HG02981 (cell line): ENCODE data around the gene DDX54.
A peak's percentile ranks its signal among the peaks of the same experiment; 100 is the strongest.

ENCODE experiments used
- ATAC-seq: cut with Tn5 transposase; IDR thresholded peaks from one replicate; pipeline ENCODE4 v1.9.1; 2021; ENCODE audit warnings: mild to moderate bottlenecking, moderate library complexity; ENCODE audit not compliant: unreplicated experiment

DDX54 gene

DNA sequence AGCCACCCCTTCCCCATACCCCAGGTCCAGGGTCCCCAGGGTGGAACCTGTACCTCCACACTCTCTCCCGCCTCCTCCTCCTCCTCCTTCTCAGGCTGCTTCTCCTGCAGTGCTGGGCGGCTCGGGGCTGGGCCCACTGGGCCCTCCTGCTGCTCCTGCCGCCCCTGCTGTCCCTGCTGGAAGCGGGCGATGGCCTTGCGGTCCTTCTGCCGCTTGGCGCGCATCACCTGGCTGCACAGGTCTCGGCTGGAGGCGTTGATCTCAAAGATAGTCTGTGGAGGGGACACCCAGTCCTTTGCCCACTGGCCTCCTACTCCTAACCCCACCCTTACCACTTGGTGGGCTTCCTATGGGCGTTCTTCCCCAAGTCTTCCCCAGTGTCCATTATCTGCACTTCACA lies 21.3 kb downstream of the DDX54 start:
- ATAC-seq, result no peak

- no peak for ATAC-seq
Measured at GRCh38 chr12:113163030-113163360, 22.3 kb downstream of the DDX54 start.

DNA sequence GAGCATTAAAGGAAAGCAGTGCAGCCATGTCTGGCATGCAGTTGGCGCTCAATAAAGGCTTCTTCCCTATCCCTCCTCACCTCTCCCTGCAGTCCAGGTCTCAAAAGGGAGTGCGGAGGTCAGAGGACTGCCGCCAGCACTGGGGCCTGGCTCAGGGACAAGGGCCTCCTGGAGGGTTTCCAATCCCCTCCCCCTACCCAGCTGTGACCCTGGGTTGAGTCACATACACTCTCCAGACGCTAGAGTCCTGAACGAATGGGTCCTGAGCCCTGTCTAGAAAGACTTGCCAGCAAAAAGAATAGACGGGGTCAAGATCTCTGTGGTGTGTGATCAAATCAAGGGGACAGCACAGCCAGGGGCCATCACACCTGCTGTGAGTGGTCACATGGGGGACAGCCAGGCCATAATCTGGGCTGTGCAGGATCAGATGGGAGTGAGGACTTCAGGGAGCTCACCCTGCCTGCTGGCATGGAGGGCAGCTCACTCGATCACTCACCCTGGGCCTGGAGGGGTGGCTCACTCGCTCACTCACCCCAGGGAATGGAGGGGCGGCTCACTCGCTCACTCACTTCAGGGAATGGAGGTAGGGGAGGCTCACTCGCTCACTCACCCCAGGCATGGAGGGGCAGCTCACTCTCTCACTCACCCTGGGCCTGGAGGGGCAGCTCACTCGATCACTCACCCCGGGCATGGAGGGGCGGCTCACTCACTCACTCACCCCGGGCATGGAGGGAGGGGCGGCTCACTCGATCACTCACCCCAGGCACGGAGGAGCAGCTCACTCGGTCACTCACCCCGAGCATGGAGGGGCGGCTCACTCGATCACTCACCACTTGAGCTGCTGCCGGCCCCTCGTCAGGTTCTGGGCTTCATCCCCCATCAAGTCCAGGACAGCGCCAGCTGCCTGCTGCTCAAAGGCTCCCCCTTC lies 22.9 kb downstream of the DDX54 start:
- no peak for ATAC-seq

- ATAC-seq, result no peak
Measured at GRCh38 chr12:113161415-113162016, 23.8 kb downstream of the DDX54 start.

- no peak for ATAC-seq
Measured at GRCh38 chr12:113159937-113160336, 25.3 kb downstream of the DDX54 start.

DNA sequence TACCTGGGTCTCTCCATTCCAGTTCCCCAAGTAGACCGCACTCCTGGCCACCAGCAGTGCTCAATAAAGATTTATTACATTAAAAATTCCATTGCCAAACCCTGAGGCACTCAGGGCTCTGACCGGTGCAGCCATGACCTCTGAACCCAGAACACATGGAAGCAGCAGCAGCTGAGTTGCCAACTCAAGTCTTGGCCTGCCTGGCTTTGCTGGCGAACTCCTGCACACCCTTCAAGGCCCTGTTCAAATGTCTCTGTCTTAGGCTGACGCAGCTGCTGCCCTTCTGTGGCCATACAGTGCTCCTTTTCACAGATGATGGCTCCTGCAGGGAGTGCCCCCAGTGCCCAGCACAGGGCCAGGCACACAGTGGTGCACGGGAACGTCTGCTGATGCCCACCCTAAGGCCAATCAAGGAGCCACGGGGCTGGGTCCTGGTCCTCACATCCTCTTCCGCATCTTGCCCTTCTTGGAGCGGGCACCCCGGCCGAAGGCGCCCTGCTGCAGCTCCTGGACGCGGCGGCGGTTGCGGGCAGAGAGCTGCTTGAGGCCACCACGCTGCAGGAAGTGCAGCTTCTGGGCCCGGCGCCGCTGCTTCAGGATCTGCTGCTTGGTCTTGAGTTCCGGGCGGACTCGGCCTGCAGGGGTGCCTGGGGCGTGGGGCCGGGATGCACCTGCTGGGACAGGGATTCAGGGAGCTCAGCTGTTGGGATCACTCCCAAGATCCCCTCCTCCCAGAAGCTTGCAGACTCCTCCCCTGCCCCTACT lies 26.7 kb downstream of the DDX54 start:
- no peak for ATAC-seq

GRCh38 chr12:113157218-113157859 lies 27.9 kb downstream of the DDX54 start:
- ATAC-seq, result no peak

DNA sequence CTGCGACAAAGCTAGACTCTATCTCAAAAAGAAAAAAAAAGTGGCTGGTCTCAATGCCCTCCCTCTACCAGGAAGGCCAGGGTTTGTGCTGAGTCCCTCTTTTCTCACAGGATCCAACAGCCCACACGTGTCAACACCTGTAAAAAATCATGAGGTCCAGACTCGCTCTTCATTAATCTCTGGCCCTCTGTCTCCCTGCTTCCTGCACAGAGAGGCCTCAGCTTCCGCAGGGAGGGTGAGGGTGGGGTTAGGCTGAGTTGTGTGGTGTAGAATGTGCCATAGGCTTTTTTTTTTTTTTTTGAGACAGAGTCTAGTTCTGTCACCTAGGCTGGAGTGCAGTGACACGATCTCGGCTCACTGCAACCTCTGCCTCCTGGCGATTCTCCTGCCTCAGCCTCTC lies 29.6 kb downstream of the DDX54 start:
- no peak for ATAC-seq

- no peak for ATAC-seq
Measured at GRCh38 chr12:113155060-113155459, 30.2 kb downstream of the DDX54 start.

DNA sequence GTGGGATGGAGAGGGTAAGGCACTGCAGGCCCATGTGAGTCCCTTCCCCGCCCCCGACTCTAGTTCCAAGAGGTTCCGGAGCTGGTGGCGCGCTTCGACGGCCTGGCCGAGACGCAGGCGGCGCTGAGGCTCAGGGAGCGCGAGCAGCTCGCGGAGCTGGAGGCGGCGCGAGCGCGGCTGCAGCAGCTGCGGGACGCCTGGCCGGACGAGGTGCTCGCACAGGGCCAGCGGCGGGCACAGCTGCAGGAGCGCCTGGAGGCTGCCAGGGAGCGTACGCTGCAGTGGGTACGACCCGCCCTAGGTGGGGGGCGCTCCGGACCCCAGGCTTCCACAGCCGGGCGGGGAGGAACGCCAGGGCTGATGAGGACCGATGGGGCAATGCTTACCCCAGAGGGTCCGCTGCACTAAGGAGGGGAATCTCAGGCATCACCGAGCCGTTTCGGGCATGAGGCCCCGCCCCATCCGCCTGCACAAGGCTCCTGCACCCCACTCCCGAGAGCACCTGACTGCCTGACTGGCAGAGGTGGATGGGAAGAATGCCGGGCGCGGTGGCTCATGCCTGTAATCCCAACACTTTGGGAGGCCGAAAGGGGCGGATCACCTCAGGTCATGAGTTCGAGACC lies 30.8 kb downstream of the DDX54 start:
- ATAC-seq, result no peak

GRCh38 chr12:113152835-113153814 lies 32.2 kb downstream of the DDX54 start:
- peak; percentile 55 for ATAC-seq

DNA sequence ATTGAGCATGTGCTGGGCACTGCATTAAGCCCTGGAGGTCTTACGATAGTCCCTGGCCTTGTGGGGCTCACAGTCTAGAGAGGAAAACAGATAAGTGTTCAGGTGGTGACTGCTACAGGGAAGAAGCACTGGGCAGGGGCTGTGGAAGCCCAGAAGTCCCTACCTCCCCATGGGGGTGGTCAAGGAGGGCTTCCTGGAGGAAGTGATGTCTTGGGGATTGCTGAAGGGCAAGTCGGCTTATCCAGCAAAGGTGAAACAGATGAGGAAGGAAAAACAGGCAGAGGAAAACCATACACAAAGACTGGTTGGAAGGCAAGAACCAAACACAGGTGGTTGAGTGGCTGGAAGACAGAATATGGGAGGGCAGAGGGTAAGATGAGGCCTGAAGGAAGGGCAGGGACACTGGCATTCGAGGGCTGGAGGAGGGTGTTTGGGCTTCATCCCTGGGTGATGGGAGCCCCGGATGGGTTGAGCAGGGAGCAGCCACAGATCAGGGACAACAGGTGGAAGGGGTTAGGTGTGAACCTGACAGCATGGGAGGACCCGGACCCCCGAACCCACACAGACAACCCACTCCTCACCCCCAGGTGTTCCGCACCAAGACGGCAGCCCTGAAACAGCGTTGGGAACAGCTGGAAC lies 33.0 kb downstream of the DDX54 start:
- no peak for ATAC-seq

DNA sequence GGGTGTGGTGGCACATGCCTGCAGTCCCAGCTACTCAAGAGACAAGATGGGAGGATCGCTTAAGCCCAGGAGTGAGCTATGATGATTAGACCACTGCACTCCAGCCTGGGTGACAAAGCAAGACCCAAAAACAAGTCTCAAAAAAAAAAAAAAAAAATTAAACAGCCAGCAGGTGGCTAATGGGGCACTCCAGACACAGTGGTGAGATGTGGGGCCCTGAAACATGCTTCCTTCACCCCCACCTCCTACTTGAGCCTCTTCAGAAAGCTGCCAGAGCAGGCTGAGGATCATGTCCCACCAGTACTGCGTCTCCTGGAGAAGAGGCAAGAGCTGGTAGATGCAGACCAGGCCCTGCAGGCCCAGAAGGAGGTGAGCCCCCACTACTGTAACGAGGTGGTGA lies 33.6 kb downstream of the DDX54 start:
- ATAC-seq, result no peak

DNA sequence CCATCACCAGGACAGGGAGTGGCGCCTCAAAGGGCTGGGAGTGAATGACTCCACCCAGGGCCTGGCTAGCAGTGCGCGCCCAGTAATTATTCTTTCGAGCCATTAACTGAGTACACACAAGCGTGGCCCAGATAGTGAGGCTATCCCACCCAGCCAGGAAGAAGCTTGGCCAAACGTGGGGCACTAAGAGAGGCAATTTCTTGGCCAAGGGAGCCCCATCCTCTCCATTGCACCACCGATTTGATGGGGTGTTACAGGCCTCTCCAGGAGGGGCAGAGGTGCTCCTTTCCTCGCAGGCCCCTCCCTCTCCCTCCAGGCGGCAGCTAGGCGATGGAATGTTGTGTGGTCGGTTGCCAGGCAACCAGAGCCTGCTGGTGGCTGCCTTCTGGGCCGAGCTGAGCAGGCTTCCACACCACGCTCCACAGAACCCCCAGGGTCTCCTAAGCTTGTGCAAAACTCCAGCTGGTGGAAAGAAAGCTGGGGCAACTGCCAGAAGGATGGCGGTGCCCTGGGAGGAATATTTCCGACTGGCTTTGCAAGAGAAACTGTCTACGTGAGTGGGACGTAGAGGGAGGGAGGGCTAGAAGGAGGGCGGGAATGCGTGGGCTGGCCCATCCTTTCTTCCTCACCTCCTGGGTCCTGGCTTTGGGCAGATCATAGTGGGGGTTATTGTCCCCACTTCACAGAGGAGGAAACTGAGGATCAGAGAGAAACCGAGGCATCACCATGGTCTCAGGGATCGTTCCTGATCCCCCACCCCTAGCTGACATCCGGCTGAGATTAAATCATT lies 35.7 kb downstream of the DDX54 start, which contains the start of gene CFAP73:
CFAP73 (plus strand) TSS at position 364 of the 790 bp plus-strand sequence; CDS start at position 498, 134 bp downstream.
- no peak for ATAC-seq

- ATAC-seq, result no peak
Measured at GRCh38 chr12:113146999-113147398, 38.3 kb downstream of the DDX54 start.

- no peak for ATAC-seq
Measured at GRCh38 chr12:113145720-113146551, 39.3 kb downstream of the DDX54 start.

GRCh38 chr12:113144806-113145205 lies 40.5 kb downstream of the DDX54 start:
- no peak for ATAC-seq
